ENCODE data around the gene DNM3.

GRCh38 chr1:172453153-172453545, 611.9 kb downstream of the DNM3 start:
- TF ChIP-seq POLR2A (IDR thresholded peaks at IDR 0.05) (no peak), EP300 (IDR thresholded peaks at IDR 0.05) (no peak)
- TF ChIP-seq, protein P1, sequence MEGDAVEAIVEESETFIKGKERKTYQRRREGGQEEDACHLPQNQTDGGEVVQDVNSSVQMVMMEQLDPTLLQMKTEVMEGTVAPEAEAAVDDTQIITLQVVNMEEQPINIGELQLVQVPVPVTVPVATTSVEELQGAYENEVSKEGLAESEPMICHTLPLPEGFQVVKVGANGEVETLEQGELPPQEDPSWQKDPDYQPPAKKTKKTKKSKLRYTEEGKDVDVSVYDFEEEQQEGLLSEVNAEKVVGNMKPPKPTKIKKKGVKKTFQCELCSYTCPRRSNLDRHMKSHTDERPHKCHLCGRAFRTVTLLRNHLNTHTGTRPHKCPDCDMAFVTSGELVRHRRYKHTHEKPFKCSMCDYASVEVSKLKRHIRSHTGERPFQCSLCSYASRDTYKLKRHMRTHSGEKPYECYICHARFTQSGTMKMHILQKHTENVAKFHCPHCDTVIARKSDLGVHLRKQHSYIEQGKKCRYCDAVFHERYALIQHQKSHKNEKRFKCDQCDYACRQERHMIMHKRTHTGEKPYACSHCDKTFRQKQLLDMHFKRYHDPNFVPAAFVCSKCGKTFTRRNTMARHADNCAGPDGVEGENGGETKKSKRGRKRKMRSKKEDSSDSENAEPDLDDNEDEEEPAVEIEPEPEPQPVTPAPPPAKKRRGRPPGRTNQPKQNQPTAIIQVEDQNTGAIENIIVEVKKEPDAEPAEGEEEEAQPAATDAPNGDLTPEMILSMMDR (IDR thresholded peaks at IDR 0.05) = no peak
